GM19324 (cell line): ENCODE measurements around the gene DNASE1.
"Not testable (repeated sequence)": the region's sequence is repeated elsewhere in the genome, so short reads cannot be mapped to it uniquely, and the experiment has no call there.

Experiments
- ATAC-seq: cut with Tn5 transposase; IDR thresholded peaks from one replicate; pipeline ENCODE4 v1.9.1; 2021; ENCODE audit warnings: mild to moderate bottlenecking, moderate library complexity; ENCODE audit not compliant: unreplicated experiment, low FRiP score

DNASE1 gene, protein sequence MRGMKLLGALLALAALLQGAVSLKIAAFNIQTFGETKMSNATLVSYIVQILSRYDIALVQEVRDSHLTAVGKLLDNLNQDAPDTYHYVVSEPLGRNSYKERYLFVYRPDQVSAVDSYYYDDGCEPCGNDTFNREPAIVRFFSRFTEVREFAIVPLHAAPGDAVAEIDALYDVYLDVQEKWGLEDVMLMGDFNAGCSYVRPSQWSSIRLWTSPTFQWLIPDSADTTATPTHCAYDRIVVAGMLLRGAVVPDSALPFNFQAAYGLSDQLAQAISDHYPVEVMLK

DNA sequence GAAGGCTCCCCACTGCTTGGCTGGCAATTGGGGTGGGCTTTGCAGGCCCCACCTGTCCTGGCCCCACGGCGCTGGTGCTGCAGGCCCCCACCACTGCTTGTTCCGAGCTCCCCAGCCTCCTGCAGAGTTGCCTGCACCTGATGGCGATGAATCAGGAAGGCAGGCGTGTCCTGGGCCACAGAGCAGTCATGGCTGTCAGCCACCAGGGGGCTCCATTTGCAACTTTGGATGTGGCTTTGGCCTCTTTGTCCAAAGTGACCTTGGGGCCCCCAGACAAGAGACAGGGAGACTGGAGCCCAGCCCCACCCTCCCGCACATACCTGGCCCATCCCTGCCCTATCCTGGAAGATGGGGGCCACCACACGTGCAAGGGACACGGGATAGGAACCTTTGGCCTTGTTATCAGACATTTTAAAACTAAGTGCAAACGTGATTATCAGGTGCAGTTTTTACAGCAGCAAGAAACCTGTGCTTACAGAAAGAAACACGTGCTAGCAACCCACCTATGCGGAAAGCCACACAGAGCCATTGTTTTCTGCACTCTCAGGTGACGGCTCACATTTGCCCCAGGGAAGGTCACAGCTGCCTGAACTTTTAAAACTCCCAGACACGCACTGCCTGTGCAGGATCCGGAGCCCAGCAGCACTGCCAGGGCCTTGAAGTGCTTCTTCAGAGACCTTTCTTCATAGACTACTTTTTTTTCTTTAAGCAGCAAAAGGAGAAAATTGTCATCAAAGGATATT, at the start of gene DNASE1:
TSS of gene DNASE1 (plus strand) at position 443 of the 743 bp plus-strand sequence. CDS start 683 bp downstream, outside the sequence.
- no peak for ATAC-seq

DNA sequence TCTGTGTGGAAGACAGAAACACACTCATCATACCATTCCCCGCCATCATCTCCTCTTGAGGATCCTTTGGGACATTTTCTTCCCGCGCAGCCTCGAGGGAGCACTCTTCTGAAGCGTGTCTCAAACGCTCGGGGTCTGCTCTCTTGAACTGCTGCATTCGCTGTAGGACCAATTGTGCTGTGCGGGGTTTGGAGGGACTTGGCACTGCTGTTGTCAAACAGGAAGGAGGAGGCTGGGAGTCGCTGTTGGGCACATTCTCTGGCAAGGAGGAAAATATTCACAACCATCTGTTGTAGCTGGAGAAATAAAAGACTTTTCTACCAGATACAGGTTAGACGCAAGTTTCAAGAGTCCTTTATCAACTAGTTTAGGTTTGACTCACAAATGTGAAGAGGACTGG, 48.0 kb upstream of the DNASE1 start:
- no peak for ATAC-seq

DNA sequence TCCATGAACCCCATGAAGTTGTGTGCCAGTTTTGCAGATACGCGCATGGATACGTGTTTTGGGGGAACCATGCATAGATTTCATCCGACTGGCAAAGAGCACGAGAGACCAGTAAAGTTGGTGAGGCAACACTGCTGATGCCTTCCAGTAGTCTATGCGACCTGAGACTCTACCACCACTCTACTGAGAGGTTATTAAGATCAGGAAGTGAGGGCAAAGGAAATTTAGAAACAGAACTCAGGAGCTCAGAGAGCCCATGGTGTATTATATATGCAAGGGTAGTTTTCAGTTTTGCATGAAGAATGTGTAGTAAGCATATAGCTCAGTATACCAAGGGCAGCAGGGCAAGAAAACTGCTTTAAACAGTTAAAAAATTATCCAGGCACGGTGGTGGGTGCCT, 47.3 kb upstream of the DNASE1 start:
- ATAC-seq, result no peak

DNA sequence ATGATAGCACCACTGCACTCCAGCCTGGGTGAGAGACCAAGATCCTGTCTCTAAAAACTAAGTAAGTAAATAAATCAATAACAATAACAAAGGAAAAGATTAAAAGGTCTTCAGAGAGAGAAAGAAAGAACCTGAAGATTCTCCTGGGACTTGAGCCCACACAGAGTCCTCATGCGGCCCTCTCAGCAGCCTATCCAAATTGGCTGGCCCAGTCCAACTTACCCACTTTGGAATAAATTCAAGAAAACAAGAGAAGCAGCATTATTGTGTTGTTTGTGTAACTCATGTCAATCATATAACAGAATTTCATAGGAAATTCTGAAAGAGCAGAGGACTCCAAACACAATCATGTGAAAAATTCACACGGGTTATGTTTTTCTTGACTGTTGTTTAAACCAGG, 46.9 kb upstream of the DNASE1 start:
- ATAC-seq, result no peak

DNA sequence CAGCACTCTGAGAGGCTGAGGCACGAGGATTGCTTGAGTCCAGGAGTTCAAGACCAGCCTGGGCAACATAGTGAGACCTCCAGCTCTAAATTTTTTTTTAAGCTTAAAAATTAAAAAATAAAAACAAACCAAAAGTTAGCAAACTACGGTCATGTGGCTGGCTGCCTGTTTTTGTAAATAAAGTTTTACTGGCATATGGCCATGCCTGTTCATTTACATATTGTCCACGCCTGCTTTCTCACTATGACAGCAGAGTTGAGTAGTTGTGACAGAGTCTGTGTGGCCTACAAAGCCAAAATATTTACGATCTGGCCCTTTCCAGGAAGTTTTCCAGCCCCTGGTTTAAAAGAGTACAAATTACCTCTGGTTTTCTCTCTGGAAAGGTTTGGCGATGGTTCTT, 46.4 kb upstream of the DNASE1 start:
- ATAC-seq, result no peak

DNA sequence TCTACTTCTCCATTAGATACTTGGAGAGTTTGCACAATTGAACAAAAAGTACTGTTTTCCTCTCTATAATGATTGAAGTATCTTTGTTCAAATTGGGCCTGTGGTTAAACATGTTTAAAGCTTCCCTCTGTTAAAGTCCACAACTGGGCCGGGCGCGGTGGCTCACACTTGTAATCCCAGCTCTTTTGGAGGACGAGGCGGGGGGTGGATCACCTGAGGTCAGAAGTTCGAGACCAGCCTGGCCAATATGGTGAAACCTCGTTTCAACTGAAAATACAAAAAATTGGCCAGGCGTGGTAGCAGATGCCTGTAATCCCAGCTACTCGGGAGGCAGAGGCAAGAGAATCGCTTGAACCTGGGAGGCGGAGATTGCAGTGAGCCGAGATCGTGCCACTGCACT, 45.5 kb upstream of the DNASE1 start:
- not testable (repeated sequence) for ATAC-seq

DNA sequence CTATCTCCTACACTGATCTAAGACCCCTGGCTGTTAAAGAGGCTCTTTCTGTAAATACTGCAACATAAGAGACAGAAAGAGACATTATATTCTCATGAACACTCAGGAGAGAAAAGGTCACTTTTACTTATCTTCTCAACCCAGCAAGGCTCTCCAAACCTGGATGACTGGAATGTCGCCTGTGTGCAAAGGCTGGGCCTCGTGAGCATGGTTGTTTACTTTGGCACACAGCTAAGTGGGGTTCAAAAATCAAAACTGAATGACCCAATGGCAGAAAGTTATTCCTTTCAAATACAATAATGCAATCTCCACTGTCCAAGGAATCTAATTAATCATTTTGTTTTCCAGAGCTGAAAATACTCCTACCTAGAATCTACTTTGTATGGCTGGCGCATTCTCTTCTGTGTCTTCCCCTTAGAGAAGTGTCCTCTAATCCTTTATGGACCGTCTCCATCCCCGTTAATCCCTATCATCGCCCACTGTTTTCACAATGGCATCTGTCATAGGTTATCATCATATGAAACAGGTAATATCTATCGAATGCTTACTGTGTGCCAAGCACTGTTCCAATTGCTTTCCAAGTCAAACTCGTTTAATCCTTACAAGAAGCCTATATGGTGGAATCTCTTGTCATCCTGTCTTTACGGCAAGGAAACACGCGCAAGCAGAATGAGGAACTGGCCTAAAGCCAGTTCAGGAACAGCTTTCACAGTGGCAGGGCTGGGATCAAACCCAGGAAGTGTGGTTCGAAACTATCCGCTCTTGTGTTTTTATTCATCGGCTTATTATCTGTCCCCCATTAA, 44.4 kb upstream of the DNASE1 start:
- ATAC-seq, result no peak

DNA sequence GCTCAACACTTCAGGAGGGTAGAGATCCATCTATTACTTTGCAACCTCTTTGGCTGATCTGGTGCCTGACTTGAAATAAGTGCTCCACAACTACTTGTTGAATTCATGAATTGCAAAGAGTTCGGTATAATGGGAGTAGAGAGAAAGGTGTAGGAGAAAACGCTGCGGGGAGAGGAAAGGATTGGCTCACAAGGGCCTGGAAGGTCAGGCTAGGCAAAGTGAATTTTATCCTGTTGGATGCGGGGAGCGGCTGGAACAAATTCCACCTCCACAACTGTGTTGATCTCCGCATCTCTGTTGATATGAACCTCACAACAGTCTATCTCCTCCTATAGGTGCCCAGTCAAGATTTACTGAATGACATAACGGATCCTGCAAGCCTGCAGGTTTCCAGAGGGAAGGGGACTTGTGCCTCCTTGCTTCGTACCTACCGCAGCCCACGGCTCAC, 43.8 kb upstream of the DNASE1 start:
- ATAC-seq, result no peak

DNA sequence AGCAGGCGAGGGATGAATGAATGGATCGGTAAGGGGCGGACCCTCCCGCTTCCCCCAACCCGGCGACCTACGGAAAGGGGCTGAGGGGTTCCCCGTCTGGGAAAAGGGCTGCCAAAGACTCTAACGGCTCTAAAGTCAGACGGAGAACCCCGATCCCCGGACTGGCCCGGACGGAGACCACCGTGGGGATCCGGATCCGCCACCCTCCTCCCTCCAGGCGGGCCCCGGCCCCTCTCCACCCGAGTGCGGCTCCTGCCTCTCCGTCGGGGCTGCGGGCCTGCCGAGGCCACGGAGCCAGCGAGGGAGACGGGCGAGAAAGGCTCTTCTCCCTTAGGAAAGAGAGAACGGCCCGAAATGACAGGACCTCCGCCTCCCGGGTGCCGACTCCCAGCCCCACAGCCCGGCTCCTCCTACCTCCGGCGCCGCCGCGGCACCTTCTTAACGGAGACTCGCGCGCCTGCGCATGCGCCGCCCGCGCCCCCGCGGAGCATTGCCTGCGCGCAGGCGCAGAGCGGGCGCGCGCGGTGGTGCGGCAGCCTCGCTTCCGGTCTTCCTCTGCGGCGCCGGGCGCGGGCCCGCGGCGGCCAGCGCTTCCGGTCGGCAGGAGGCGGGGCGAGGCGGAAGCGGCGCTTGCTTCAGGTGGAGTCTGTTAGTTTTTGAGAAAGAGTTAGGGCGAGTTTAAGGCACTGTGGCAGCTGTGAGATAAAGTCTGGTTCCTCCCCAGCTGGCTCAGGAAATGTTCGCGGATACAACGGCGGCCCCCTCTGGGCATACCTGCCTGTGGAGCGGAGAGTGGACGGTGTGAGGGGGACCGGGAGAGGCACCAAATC, 43.1 kb upstream of the DNASE1 start, which contains the start of gene SLX4:
TSS of gene SLX4 (minus strand) at position 461 of the 830 bp plus-strand sequence. CDS start 2,642 bp downstream, outside the sequence.
- peak; percentile 92 for ATAC-seq

DNA sequence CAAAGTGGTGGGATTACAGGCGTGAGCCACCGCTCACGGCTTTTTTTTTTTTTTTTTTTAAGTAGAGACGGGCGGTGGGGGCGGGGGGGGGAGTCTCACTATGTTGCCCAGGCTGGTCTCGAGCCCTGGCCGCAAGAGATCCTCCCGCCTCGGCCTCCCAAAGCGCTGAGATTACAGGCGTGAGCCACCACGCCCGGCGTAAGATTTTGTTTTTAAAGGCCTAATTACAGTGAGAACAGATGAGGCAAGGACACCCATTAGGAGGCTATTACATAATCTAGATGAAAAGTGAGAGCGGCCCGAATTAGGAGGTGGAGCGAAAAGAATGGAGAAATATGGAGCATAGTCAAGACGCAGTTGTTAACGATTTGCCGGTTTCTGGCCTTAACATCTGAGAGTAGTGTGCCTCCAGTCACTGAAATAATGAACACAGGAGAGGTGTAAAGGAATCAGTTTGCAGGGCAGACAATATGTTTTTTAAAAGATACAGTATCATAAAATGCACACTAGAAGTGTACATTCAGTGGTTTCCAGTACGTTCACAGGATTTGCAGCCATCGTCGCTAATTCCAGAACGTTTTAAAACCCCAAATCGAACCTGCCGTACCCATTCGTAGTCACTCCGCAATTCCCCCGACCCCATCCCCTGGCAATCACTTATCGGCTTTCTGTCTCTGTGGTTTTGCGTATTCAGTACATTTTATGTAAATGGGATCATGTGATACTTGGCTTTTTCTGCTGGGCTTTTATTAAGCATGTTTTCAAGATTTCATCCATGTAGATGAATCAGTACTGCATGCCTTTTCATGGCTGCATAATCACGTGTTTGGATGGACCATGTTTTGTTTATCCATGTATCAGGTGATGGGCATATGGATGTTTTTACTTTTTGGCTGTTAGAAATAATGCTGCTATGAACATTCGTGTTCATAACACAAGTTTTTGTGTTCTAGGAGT, 41.7 kb upstream of the DNASE1 start:
- ATAC-seq, result no peak

DNA sequence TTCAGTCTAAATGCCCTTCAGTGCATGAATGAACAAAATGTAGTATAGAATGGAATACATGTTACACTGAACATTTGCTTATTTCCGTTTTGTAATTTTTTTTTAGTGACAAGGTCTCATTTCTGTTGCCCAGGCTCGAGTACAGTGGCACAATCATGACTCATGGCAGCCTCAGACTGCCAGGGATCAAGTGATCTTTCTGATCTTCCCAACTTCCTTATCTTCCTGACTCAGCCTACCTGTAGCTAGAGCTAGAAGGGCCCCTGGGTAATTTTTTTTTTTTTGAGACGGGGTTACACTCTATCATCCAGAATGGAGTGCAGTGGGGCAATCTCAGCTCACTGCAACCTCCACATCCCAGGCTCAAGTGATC, 35.7 kb upstream of the DNASE1 start:
- ATAC-seq, result no peak

DNA sequence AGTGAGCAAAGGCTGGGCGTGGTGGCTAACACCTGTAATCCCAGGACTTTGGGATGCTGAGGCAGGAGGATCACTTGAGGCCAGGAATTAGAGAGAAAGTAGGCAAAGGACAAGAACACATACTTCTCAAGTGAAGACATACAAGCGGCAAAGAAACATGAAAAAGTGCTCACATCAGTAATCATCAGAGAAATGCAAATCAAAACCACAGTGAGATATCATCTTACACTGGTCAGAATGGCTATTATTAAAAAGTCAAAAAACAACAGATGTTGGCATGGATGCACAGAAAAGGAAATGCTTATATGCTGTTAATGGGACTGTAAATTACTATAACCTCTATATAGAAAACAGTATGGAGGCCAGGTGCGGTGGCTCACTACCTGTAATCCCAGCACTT, 30.8 kb upstream of the DNASE1 start:
- ATAC-seq, result no peak

DNA sequence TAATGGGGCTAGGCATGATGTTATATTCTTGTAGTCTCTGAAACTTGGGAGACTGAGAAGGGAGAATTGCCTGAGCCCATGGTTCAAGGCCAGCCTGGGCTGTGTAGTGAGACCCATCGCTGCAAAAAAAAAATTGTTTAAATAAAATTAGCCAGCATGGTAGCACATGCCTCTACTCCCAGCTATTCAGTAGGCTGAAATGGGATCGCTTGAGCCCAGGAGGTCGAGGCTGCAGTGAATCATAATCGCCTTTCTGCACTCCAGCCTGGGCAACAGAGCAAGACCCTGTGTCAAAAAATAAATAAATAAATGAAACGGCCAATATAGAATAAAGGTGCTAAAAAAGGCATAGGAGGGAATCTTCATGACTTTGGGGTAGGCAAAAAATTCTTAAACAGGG, 29.2 kb upstream of the DNASE1 start:
- ATAC-seq, result no peak

DNA sequence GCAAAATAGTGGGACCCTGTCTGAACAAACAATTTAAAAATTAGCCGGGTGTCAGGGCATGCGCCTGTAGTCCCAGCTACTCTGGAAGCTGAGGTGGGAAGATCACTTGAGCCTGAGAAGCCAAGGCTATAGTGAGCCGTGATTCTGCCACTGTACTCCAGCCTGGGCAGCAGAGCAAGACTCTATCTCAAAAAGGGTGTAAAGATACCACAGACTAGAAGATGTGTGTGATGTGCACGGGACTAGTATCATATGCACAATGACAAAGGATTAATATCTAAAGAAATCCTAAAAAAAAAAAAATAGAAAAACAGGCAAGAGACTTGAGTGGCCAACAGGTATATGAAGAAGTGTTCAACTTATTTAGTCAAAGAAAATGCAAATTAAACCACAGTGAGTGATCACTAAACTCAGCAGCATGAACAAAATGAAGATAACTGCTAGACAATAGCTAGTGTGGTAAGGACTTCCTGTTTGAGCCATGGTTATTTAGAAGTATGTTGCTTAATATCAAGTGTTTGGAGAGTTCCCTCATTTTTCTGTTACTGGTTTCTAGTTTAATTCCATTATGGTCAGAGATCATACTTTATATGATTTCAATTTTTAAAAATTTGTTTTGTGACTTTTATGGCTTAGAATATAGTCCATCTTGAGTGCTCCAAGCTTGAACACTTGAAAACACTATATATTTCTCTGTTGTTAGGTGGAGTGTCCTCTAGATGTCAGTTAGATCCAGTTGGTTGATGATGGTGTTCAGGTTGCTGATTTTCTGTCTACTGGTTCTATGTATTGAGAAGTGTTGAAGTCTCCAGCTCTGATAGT, 28.4 kb upstream of the DNASE1 start:
- no peak for ATAC-seq

DNA sequence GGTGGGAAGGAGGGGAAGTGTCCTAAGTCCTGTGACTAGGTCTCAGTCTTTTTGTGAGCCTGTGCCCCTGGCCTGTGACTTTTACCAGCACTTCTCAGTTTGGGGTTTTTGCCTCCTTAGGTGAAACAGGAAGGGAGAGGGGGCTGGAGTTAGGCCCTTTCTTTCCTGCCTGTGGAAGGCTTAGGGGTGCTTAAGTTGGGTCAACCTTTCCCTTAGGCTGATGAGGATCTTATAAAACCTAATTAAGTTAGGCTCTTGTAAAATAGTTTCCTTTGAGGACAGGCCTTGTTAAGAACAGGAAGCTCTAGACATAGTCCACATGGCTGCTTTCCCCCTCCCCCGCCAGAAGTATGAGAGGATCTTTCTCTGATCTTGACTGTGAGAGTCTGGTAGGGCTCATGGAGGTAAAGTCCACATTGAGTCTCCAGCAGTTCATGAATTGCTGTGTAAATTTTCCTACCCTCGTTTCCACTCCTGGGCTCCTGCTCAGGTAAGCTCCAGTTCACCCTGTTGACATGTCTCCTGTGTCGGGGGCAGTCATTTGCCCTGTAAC, 17.0 kb upstream of the DNASE1 start:
- no peak for ATAC-seq

DNA sequence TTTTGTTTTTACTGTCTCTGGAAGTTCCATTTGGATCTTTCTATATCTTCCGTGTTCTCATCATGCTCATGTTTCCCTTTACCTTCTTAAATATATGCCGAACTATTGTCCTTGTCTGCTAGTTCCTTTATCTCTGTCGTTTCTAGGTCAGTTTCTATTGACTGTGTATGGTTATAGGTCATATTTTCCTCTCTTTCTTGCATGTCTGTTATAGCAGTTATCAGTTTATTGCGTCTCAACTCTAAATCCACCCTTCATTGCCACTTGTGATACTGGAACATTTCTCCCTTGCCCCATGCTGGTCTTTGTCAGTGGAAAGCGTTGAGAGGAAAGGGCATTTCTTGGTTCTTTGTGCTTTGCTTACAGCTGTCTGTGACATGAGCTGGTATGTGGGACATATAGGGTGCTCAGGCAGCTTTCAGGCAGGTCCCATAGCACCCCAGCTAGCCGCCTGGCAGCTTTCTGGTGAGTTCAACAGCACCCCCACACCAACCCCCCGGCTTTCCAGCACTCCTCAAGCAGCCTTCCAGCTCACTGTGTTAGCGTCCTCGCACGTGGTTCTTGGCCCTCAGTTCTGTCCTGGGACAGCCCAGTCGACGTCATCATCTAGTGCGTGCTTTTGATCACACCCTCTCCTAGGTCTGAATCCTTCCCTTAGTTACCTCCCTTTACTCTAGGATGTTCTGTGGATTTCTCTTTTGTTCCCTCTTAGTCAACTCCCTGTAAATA, 15.4 kb upstream of the DNASE1 start:
- ATAC-seq, result no peak

DNA sequence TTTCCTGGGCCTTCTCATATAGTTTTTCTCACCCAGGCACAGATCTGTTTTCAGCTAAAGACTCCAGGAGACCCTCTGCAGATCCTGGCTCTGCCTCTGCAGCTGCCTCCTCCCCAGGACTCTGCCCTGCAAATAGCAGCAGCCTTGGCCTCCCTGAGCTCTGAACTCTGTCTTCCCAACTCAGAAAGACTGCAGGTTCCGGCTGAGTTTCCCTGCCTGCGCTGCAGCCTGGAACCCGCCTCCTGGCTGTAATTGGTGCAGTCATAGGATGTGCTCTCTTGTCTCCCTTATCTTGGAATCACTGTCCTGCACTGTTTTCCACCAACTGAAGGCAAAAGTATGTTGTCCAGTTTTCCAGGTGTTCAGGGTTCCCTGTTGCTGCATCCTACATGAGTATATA, 14.3 kb upstream of the DNASE1 start:
- no peak for ATAC-seq
